Mesendoderm (in vitro differentiated cells): ENCODE measurements around the gene ITSN1.

ENCODE experiments used
- DNase-seq: peaks from one replicate; pipeline ENCODE4 v3.0.0; 2013
- H2AK5ac ChIP-seq: 2 replicates; pipeline ENCODE4 v1.6.1; 2013; ENCODE audit warnings: low read length, inconsistent platforms
- H2BK120ac ChIP-seq: 2 replicates; pipeline ENCODE4 v1.6.1; 2013; ENCODE audit warnings: low read depth, mild to moderate bottlenecking, low read length, moderate library complexity, mixed read lengths
- H2BK15ac ChIP-seq: replicated peaks from 2 replicates; pipeline ENCODE4 v1.6.1; 2013; ENCODE audit warnings: low read depth, mild to moderate bottlenecking, moderate library complexity
- H2BK5ac ChIP-seq: 2 replicates; pipeline ENCODE4 v1.6.1; 2013; ENCODE audit warnings: low read length, inconsistent platforms
- H3K18ac ChIP-seq: 2 replicates; pipeline ENCODE4 v1.6.1; 2013; ENCODE audit warnings: mild to moderate bottlenecking, low read length, mixed read lengths
- H3K23ac ChIP-seq: one replicate; pipeline ENCODE4 v1.6.1; 2013; ENCODE audit warnings: low read length
- H3K27ac ChIP-seq: 2 replicates; pipeline ENCODE4 v1.5.1; 2013; ENCODE audit warnings: low read depth, mild to moderate bottlenecking, inconsistent platforms, low read length, moderate library complexity
- H3K27me3 ChIP-seq: 2 replicates; pipeline ENCODE4 v1.6.1; 2013; ENCODE audit warnings: low read length, control low read depth, mild to moderate bottlenecking, inconsistent platforms; ENCODE audit not compliant: insufficient read depth, poor library complexity
- H3K36me3 ChIP-seq: 2 replicates; pipeline ENCODE4 v1.6.1; 2013; ENCODE audit warnings: low read length, inconsistent platforms; ENCODE audit not compliant: control insufficient read depth, insufficient read depth
- H3K4ac ChIP-seq: one replicate; pipeline ENCODE4 v1.6.1; 2013; ENCODE audit warnings: low read depth, mild to moderate bottlenecking, low read length, moderate library complexity
- H3K4me1 ChIP-seq: 2 replicates; pipeline ENCODE4 v1.6.1; 2013; ENCODE audit warnings: low read depth, low read length, inconsistent platforms; ENCODE audit not compliant: control insufficient read depth
- H3K4me2 ChIP-seq: 2 replicates; pipeline ENCODE4 v1.6.1; 2013; ENCODE audit warnings: low read length
- H3K4me3 ChIP-seq: 2 replicates; pipeline ENCODE4 v1.5.1; 2013; ENCODE audit warnings: mild to moderate bottlenecking, low read length
- H3K56ac ChIP-seq: one replicate; pipeline ENCODE4 v1.6.1; 2013; ENCODE audit warnings: low read length
- H3K79me1 ChIP-seq: 2 replicates; pipeline ENCODE4 v1.6.1; 2013; ENCODE audit warnings: low read length, inconsistent platforms
- H3K79me2 ChIP-seq: 2 replicates; pipeline ENCODE4 v1.6.1; 2013; ENCODE audit warnings: mild to moderate bottlenecking, low read length; ENCODE audit not compliant: control insufficient read depth, insufficient read depth
- H3K9ac ChIP-seq: 2 replicates; pipeline ENCODE4 v1.6.1; 2013; ENCODE audit warnings: low read length, inconsistent platforms
- H4K5ac ChIP-seq: one replicate; pipeline ENCODE4 v1.6.1; 2013; ENCODE audit warnings: low read length
- H4K8ac ChIP-seq: one replicate; pipeline ENCODE4 v1.6.1; 2013; ENCODE audit warnings: low read depth, mild to moderate bottlenecking, control low read depth, low read length, moderate library complexity
- WGBS: extraction: QIAGEN DNeasy Blood & Tissue Kit; methylation state at CpG from one replicate; pipeline ENCODE4 v1.1.7; 2013; ENCODE audit warnings: low lambda C conversion rate, missing lambda C conversion rate; ENCODE audit not compliant: insufficient coverage; ENCODE audit errors: extremely low coverage; 5-methylcytosine and 5-hydroxymethylcytosine counted together

ITSN1 gene

DNA sequence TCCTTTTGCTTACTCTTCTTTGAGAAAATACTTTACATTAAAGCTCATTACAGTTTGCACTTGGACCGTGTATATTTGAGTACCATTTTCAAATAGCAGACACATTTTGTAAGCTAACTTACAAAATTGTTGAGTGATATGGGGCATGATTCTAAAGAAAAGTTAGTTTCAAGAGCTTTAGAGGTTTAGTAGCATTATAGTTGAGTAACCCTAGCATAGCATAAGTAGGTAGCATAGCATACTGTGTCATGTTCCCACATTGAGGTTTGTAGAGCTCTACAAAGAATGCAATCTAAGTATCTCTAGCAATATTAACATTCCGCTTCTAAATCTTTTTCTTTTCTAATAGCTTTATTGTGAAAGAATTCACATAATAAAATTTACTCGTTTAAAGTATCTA, 92.0 kb downstream of the ITSN1 start:
- WGBS, result 100% methylated on average over 2 of the region's 3 CpGs

DNA sequence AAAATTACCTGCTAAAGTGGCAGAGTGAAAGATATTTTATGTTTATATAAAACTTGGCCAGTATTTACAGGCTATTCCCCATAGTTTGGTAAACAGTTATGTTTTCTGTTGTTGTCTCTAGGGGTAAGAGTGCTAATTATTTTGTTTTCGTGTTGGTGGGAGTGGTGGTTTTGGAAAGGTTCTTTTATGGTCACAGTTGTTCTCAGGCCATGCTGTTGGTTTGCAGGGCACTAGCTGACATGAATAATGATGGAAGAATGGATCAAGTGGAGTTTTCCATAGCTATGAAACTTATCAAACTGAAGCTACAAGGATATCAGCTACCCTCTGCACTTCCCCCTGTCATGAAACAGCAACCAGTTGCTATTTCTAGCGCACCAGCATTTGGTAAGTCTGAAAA, 92.5 kb downstream of the ITSN1 start:
- WGBS, result no CpG with 5 or more reads among the region's 2 CpGs
- Histone ChIP-seq H3K27me3 (no peaks in the 10 kb centered on the region), H4K8ac (no peak overlapping the region), H2BK5ac (no peak overlapping the region), H3K4me3 (no peak overlapping the region), H3K23ac (no peak overlapping the region), H3K9ac (no peak overlapping the region), H3K36me3 (no peaks in the 10 kb centered on the region), H3K79me1 (no peaks in the 10 kb centered on the region), H3K4me2 (no peak overlapping the region), H2AK5ac (no peak overlapping the region), H3K56ac (no peak overlapping the region), H3K4ac (no peak overlapping the region), H3K79me2 (no peaks in the 10 kb centered on the region), H3K27ac (no peak overlapping the region), H2BK120ac (no peak overlapping the region), H2BK15ac (no peak overlapping the region), H3K18ac (no peak overlapping the region), H3K4me1 (peaks cover 4% of the 10 kb centered on the region), H4K5ac (no peak overlapping the region)
- DNase-seq, result no peak

More for the DNA sequence above, 92.0 kb downstream of the ITSN1 start:
- Histone ChIP-seq H3K4me2 (no peak overlapping the region), H4K5ac (no peak overlapping the region), H2AK5ac (no peak overlapping the region), H3K4me3 (no peak overlapping the region), H4K8ac (no peak overlapping the region), H2BK15ac (no peak overlapping the region), H3K79me1 (no peaks in the 10 kb centered on the region), H3K18ac (no peak overlapping the region), H3K4me1 (peaks cover 1% of the 10 kb centered on the region), H3K4ac (no peak overlapping the region), H2BK5ac (no peak overlapping the region), H3K23ac (no peak overlapping the region), H3K27ac (no peak overlapping the region), H3K36me3 (no peaks in the 10 kb centered on the region), H3K56ac (no peak overlapping the region), H3K79me2 (no peaks in the 10 kb centered on the region), H3K9ac (no peak overlapping the region), H2BK120ac (no peak overlapping the region), H3K27me3 (no peaks in the 10 kb centered on the region)
- no peak for DNase-seq

DNA sequence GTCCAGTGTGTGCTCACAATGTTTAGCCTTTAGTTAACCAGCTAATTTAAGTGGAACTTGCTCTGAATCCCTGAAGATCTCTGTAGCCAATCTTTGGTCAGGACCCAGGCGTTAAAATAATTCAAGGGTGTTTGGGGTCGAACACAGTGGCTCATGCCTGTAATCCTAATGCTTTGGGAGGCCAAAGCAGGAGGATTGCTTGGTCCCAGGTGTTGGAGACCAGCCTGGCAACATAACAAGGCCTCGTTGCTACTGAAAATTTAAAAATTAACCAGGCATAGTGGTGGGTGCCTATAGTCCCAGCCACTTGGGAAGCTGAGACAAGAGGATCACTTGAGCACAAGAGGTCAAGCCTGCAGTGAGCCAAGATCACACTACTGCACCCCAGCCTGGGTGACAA, 94.3 kb downstream of the ITSN1 start:
- H3K4ac ChIP-seq, result no peak overlapping the region
- no peak overlapping the region for H3K18ac ChIP-seq
- peaks cover 8% of the 10 kb centered on the region for H3K4me1 ChIP-seq
- no peak overlapping the region for H3K23ac ChIP-seq
- H3K79me1 ChIP-seq, result peaks cover 4% of the 10 kb centered on the region
- no peak overlapping the region for H2BK5ac ChIP-seq
- no peak overlapping the region for H3K9ac ChIP-seq
- H3K36me3 ChIP-seq, result no peaks in the 10 kb centered on the region
- H3K79me2 ChIP-seq, result no peaks in the 10 kb centered on the region
- no peak overlapping the region for H4K8ac ChIP-seq
- no peak overlapping the region for H3K27ac ChIP-seq
- no peak overlapping the region for H2BK120ac ChIP-seq
- H3K27me3 ChIP-seq, result no peaks in the 10 kb centered on the region
- WGBS, result no CpG with 5 or more reads among the region's 3 CpGs
- no peak overlapping the region for H2AK5ac ChIP-seq
- no peak overlapping the region for H4K5ac ChIP-seq
- H3K56ac ChIP-seq, result no peak overlapping the region
- H3K4me3 ChIP-seq, result no peak overlapping the region
- no peak overlapping the region for H2BK15ac ChIP-seq
- DNase-seq, result no peak
- no peak overlapping the region for H3K4me2 ChIP-seq

DNA sequence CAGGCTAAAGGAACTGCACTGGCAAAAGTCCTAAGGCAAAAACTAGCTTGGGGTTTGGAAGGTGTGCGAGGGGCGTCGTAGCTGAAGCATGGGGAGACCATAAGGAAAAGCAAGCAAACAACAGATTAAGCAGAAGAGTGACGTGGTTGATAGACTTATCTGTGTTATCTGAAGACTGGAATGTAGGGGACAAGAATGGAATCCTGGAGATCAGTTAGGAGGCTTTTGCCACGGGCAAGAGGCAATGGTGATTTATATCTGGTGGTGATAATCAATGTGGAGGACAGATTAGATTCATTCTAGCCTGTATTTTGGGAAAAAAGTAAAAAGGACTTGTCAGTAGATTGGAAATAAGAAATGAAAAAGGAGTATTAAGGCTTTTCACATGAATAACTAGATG, 97.4 kb downstream of the ITSN1 start:
- no peak overlapping the region for H3K56ac ChIP-seq
- no CpG with 5 or more reads among the region's 5 CpGs for WGBS
- no peaks in the 10 kb centered on the region for H3K36me3 ChIP-seq

DNA sequence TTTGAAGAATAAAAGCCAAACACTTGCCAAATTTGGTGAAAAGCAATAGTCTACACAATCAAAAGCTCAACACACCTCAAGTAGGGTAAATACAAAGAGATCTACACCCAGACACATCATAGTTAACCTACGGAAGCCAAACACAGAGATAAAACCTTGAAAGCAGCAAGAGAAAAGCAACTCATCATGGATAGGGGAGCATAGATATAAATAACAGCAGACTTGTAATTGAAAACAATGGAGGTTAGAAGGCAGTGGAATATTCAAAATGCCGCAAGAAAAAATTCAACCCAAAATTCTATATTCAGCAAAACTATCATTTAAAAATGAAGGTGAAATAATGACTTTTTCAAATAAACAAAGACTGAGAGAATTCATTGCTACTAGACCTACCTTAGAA, 105.1 kb downstream of the ITSN1 start:
- H3K4me1 ChIP-seq, result no peaks in the 10 kb centered on the region
- no peak overlapping the region for H2BK5ac ChIP-seq
- no peak overlapping the region for H3K4me3 ChIP-seq
- no peak overlapping the region for H3K18ac ChIP-seq
- no peak overlapping the region for H3K4ac ChIP-seq
- H3K56ac ChIP-seq, result no peak overlapping the region
- H4K5ac ChIP-seq, result no peak overlapping the region
- H4K8ac ChIP-seq, result no peak overlapping the region
- H3K79me2 ChIP-seq, result no peaks in the 10 kb centered on the region
- no peak overlapping the region for H3K9ac ChIP-seq
- no peak overlapping the region for H3K4me2 ChIP-seq
- H3K27me3 ChIP-seq, result no peaks in the 10 kb centered on the region
- no peak overlapping the region for H2BK120ac ChIP-seq
- H3K23ac ChIP-seq, result no peak overlapping the region
- no peaks in the 10 kb centered on the region for H3K79me1 ChIP-seq
- no peak for DNase-seq
- peaks cover 1% of the 10 kb centered on the region for H3K36me3 ChIP-seq
- no peak overlapping the region for H3K27ac ChIP-seq
- WGBS, result no CpG with 5 or more reads among the region's 2 CpGs
- H2BK15ac ChIP-seq, result no peak overlapping the region
- no peak overlapping the region for H2AK5ac ChIP-seq

More for the DNA sequence above, 97.4 kb downstream of the ITSN1 start:
- no peak overlapping the region for H2AK5ac ChIP-seq
- H3K4ac ChIP-seq, result no peak overlapping the region
- H3K4me1 ChIP-seq, result peaks cover 8% of the 10 kb centered on the region
- H3K79me1 ChIP-seq, result peaks cover 4% of the 10 kb centered on the region
- no peak overlapping the region for H2BK15ac ChIP-seq
- H4K8ac ChIP-seq, result no peak overlapping the region
- H2BK120ac ChIP-seq, result no peak overlapping the region
- no peaks in the 10 kb centered on the region for H3K79me2 ChIP-seq
- peak; percentile 91 for DNase-seq
- no peak overlapping the region for H3K23ac ChIP-seq
- H3K18ac ChIP-seq, result no peak overlapping the region
- no peaks in the 10 kb centered on the region for H3K27me3 ChIP-seq
- H3K4me2 ChIP-seq, result no peak overlapping the region
- H4K5ac ChIP-seq, result no peak overlapping the region
- H3K27ac ChIP-seq, result peak overlapping the region; percentile 15
- no peak overlapping the region for H2BK5ac ChIP-seq
- no peak overlapping the region for H3K9ac ChIP-seq
- H3K4me3 ChIP-seq, result no peak overlapping the region

DNA sequence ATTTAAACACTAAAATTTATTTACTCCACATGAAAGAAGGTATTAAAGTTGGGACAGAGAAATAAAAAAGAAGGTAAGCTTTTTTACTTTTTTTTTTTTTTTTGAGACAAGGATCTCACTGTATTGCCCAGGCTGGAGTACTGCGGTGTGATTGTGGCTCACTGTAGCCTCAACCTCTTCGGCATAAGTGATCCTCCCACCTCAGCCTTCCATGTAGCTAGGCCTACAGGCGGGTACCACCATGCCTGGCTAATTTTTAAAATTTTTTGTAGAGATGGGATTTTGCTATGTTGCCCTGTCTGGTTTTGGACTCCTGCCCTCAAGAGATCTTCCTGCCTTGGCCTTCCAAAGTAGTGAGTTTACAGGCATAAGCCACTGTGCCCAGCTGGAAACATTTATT, 106.6 kb downstream of the ITSN1 start:
- DNase-seq, result no peak
- WGBS, result no CpG with 5 or more reads among the region's 3 CpGs
- Histone ChIP-seq H3K18ac (no peak overlapping the region), H3K4ac (no peak overlapping the region), H3K4me1 (no peaks in the 10 kb centered on the region), H3K79me2 (no peaks in the 10 kb centered on the region), H4K5ac (no peak overlapping the region), H4K8ac (no peak overlapping the region), H3K79me1 (no peaks in the 10 kb centered on the region), H2BK5ac (no peak overlapping the region), H2BK15ac (no peak overlapping the region), H3K4me3 (no peak overlapping the region), H3K4me2 (no peak overlapping the region), H2BK120ac (no peak overlapping the region), H3K23ac (no peak overlapping the region), H2AK5ac (no peak overlapping the region), H3K27ac (no peak overlapping the region), H3K27me3 (no peaks in the 10 kb centered on the region), H3K9ac (no peak overlapping the region), H3K56ac (no peak overlapping the region), H3K36me3 (peaks cover 1% of the 10 kb centered on the region)
